Left cardiac atrium (tissue), 4 donors: ENCODE results near the gene SLC47A2. TPM values are rescaled to one million over a fixed set of nuclear protein-coding genes. Genes with fewer than 3 reads are reported as not detected.
"Not testable (repeated sequence)": the region's sequence is repeated elsewhere in the genome, so short reads cannot be mapped to it uniquely, and the experiment has no call there.

Experiments
- ATAC-seq, 2 donors: fragments of 200-7000 bp; cut with Tn5 transposase; one replicate each; pipeline ENCODE4 v1.9.1; 2020; ENCODE audit warnings: mild to moderate bottlenecking in 2 of 2, moderate library complexity in 2 of 2
- DNase-seq: peaks from one replicate; pipeline ENCODE4 v3.0.0-alpha.2; 2020
- intact Hi-C, 2 donors: fragments of 100-400 bp; cut with DNase I; formaldehyde crosslinking; loops; one replicate each; pipeline versions ENCODE4 v1.14.1 to v1.15.1; 2022 to 2023
- long read RNA-seq: library from polyadenylated mRNA; unstranded; transcript quantifications from one replicate; pipeline ENCODE4 v2.0.0, GENCODE V29; 2021
- total RNA-seq, 2 donors: library from RNA; stranded (reverse); fragmentation: NEBNext Ultra II Directional; extraction: Animal tissue kit (Norgen Biotek cat#: 25700); gene quantifications; one replicate each; pipeline ENCODE4 v1.2.1, GENCODE V29; 2021
- donor health status: DM: no; HTN: yes; CAD: no.
- donor health status: DM: no; HTN: yes; CAD: no; lungs with severe emphysema.
- donor health status: DM: yes; HTN: yes; CAD: no.
- donor health status: Dilated cardiomyopathy.

Gene SLC47A2
- total RNA-seq: not detected
- long read RNA-seq: 0 reads

- intact Hi-C loops: no loop called here
- DNase-seq: no peak
- peak; percentile 18 to 38 for ATAC-seq
Measured at GRCh38 chr17:19716108-19717030, at the start of gene SLC47A2. Gene SLC47A2, minus strand, starts transcription at chr17:19716584. Its CDS starts 29 bp downstream, at chr17:19716555.

- ATAC-seq: no peak
- DNase-seq: no peak
- intact Hi-C loops: loop anchor here (1.0 to 10.0 kb wide), 3 partner anchors 121 to 401 kb away; partner anchors contain the start of genes ALDH3A2 (in 1 of the 2) and B9D1 (in 1 of the 2)
Measured at GRCh38 chr17:19766016-19766415, 49.6 kb upstream of the SLC47A2 start.

GRCh38 chr17:19763991-19764390, 47.6 kb upstream of the SLC47A2 start:
- not testable (repeated sequence) for ATAC-seq, DNase-seq
- intact Hi-C loops: loop anchor here (5.0 to 10.0 kb wide), 4 partner anchors 119 to 402 kb away; partner anchors contain the start of genes B9D1 (in 2 of the 2) and ALDH3A2 (in 1 of the 2)

GRCh38 chr17:19763416-19763815, 47.0 kb upstream of the SLC47A2 start:
- ATAC-seq (no peak), DNase-seq (no peak)
- intact Hi-C loops: loop anchor here (5.0 to 10.0 kb wide), 4 partner anchors 119 to 401 kb away; partner anchors contain the start of genes B9D1 (in 2 of the 2) and ALDH3A2 (in 1 of the 2)

GRCh38 chr17:19762515-19762961, 46.2 kb upstream of the SLC47A2 start:
- peak; percentile 84 for DNase-seq
- ATAC-seq: peak; percentile 61 to 77
- intact Hi-C loops: loop anchor here (5.0 to 10.0 kb wide), 4 partner anchors 118 to 400 kb away; partner anchors contain the start of genes B9D1 (in 2 of the 2) and ALDH3A2 (in 1 of the 2)

GRCh38 chr17:19760746-19761145, 44.4 kb upstream of the SLC47A2 start:
- no peak for DNase-seq
- no peak for ATAC-seq
- intact Hi-C loops: loop anchor here (5.0 to 10.0 kb wide), 4 partner anchors 116 to 398 kb away; partner anchors contain the start of genes B9D1 (in 2 of the 2) and ALDH3A2 (in 1 of the 2)

- no peak for DNase-seq
- intact Hi-C loops: loop anchor here (5.0 to 10.0 kb wide), 4 partner anchors 115 to 398 kb away; partner anchors contain the start of genes B9D1 (in 2 of the 2) and ALDH3A2 (in 1 of the 2)
- ATAC-seq: no peak
Measured at GRCh38 chr17:19759568-19760549, 43.5 kb upstream of the SLC47A2 start.

- ATAC-seq: no peak
- intact Hi-C loops: no loop called here
- DNase-seq: no peak
Measured at GRCh38 chr17:19757536-19758180, 41.3 kb upstream of the SLC47A2 start.

- peak in 1 of 2 donors; percentile 47 for ATAC-seq
- intact Hi-C loops: no loop called here
- peak; percentile 47 for DNase-seq
Measured at GRCh38 chr17:19756546-19756945, 40.2 kb upstream of the SLC47A2 start.

- intact Hi-C loops: no loop called here
- DNase-seq: no peak
- ATAC-seq: no peak
Measured at GRCh38 chr17:19755821-19756510, 39.6 kb upstream of the SLC47A2 start.

- DNase-seq: no peak
- no peak for ATAC-seq
- intact Hi-C loops: no loop called here
Measured at GRCh38 chr17:19755392-19755791, 39.0 kb upstream of the SLC47A2 start.

GRCh38 chr17:19753661-19754463, 37.5 kb upstream of the SLC47A2 start:
- ATAC-seq (peak; percentile 30 to 46), DNase-seq (no peak)
- intact Hi-C loops: no loop called here

- ATAC-seq: peak; percentile 88 to 93
- intact Hi-C loops: no loop called here
- peak; percentile 55 for DNase-seq
Measured at GRCh38 chr17:19753051-19753509, 36.7 kb upstream of the SLC47A2 start.

GRCh38 chr17:19752216-19753050, 36.0 kb upstream of the SLC47A2 start:
- ATAC-seq (no peak), DNase-seq (no peak)
- intact Hi-C loops: no loop called here

GRCh38 chr17:19750835-19751234, 34.5 kb upstream of the SLC47A2 start:
- intact Hi-C loops: no loop called here
- ATAC-seq (no peak), DNase-seq (no peak)

- intact Hi-C loops: no loop called here
Measured at GRCh38 chr17:19750020-19750572, 33.7 kb upstream of the SLC47A2 start.

More at GRCh38 chr17:19750020-19750572, 33.7 kb upstream of the SLC47A2 start:
- ATAC-seq (no peak), DNase-seq (no peak)
